Activated CD4-positive, alpha-beta memory T cell treated with anti-CD3 and anti-CD28 coated beads, Interleukin-2, amount 10 ng/mL, durations not matched to agents 7 days and 5 days (primary cell): ENCODE data around the gene LRRC52. TPM values are rescaled to one million over a fixed set of nuclear protein-coding genes. Genes with fewer than 3 reads are reported as not detected.
"Not testable (repeated sequence)": the region's sequence is repeated elsewhere in the genome, so short reads cannot be mapped to it uniquely, and the experiment has no call there.

Source experiments
- CTCF ChIA-PET: fragments of 350-600 bp; sonication (Branson Sonifier 250); formaldehyde crosslinking; loops from one replicate; lab custom pipeline; 2021; ENCODE audit warnings: antibody characterized with exemption, inconsistent platforms; lab: Charles Lee
- POLR2A ChIA-PET: fragments of 350-600 bp; sonication (Branson Sonifier 250); formaldehyde crosslinking; loops from one replicate; lab custom pipeline; 2021; ENCODE audit warnings: antibody characterized with exemption; lab: Charles Lee
- DNase-seq: peaks from one replicate; pipeline ENCODE4 v3.0.0-alpha.2; 2020
- H3K27ac Mint-ChIP-seq: one replicate; pipeline ENCODE4 v1.8.0; 2021; ENCODE audit warnings: mild to moderate bottlenecking, mixed read lengths
- H3K27me3 Mint-ChIP-seq: one replicate; pipeline ENCODE4 v1.8.0; 2021; ENCODE audit warnings: mixed read lengths
- H3K36me3 Mint-ChIP-seq: one replicate; pipeline ENCODE4 v1.8.0; 2021; ENCODE audit warnings: low read depth, mixed read lengths
- H3K4me1 Mint-ChIP-seq: one replicate; pipeline ENCODE4 v1.8.0; 2021; ENCODE audit warnings: mixed read lengths
- H3K4me3 Mint-ChIP-seq: one replicate; pipeline ENCODE4 v1.8.0; 2021; ENCODE audit warnings: mild to moderate bottlenecking, mixed read lengths
- H3K9me3 Mint-ChIP-seq: one replicate; pipeline ENCODE4 v1.8.0; 2021; ENCODE audit warnings: mixed read lengths
- total RNA-seq, 2 experiments: library from RNA; stranded (reverse); gene quantifications; one replicate each; pipeline ENCODE4 v1.2.3, GENCODE V29; 2021

LRRC52 gene
- total RNA-seq, 2 experiments from 2014 or later = not detected

- H3K27me3 Mint-ChIP-seq = peaks cover 35% of the 10 kb centered on the region
- H3K9me3 Mint-ChIP-seq = no peaks in the 10 kb centered on the region
- DNase-seq = no peak
- H3K4me3 Mint-ChIP-seq = no peak overlapping the region
- ChIA-PET POLR2A (no interaction called here), CTCF (interaction anchor here (1.1 to 1.5 kb wide), 2 partner anchors 185 to 211 kb away, joined by 3 to 6 read pairs; no protein-coding TSS in a partner anchor)
- no peaks in the 10 kb centered on the region for H3K4me1 Mint-ChIP-seq
- H3K36me3 Mint-ChIP-seq = no peaks in the 10 kb centered on the region
- no peak overlapping the region for H3K27ac Mint-ChIP-seq
Observed at GRCh38 chr1:165577707-165578106, 33.9 kb downstream of the LRRC52 start.

- no peak overlapping the region for H3K27ac Mint-ChIP-seq
- no peaks in the 10 kb centered on the region for H3K4me1 Mint-ChIP-seq
- H3K36me3 Mint-ChIP-seq = no peaks in the 10 kb centered on the region
- no peak for DNase-seq
- H3K9me3 Mint-ChIP-seq = no peaks in the 10 kb centered on the region
- H3K27me3 Mint-ChIP-seq = peaks cover 32% of the 10 kb centered on the region
- POLR2A ChIA-PET = no interaction called here
- CTCF ChIA-PET = no interaction called here
- no peak overlapping the region for H3K4me3 Mint-ChIP-seq
Observed at GRCh38 chr1:165580931-165581871, 37.4 kb downstream of the LRRC52 start.

GRCh38 chr1:165581926-165582325 lies 38.1 kb downstream of the LRRC52 start:
- Mint-ChIP-seq H3K9me3 (no peaks in the 10 kb centered on the region), H3K27me3 (peaks cover 29% of the 10 kb centered on the region), H3K36me3 (no peaks in the 10 kb centered on the region), H3K4me3 (no peak overlapping the region), H3K27ac (no peak overlapping the region), H3K4me1 (no peaks in the 10 kb centered on the region)
- ChIA-PET CTCF (no interaction called here), POLR2A (no interaction called here)
- no peak for DNase-seq

GRCh38 chr1:165586398-165586797 lies 42.6 kb downstream of the LRRC52 start:
- no peaks in the 10 kb centered on the region for H3K9me3 Mint-ChIP-seq
- no peak overlapping the region for H3K27ac Mint-ChIP-seq
- H3K4me1 Mint-ChIP-seq = no peaks in the 10 kb centered on the region
- CTCF ChIA-PET = interaction anchor here (1.2 to 1.6 kb wide), 3 partner anchors 181 to 194 kb away, joined by 3 to 4 read pairs (median 3); no protein-coding TSS in a partner anchor
- POLR2A ChIA-PET = interaction anchor here (0.9 kb wide), 1 partner anchor 181 kb away, joined by 3 read pairs; no protein-coding TSS in a partner anchor
- H3K27me3 Mint-ChIP-seq = peaks cover 56% of the 10 kb centered on the region
- H3K4me3 Mint-ChIP-seq = no peak overlapping the region
- no peaks in the 10 kb centered on the region for H3K36me3 Mint-ChIP-seq
- no peak for DNase-seq

- ChIA-PET CTCF (interaction anchor here (0.7 to 4.6 kb wide), 10 partner anchors 7 to 341 kb away, joined by 3 to 96 read pairs (median 8); no protein-coding TSS in a partner anchor), POLR2A (interaction anchor here (2.6 kb wide), 1 partner anchor 199 kb away, joined by 12 read pairs; no protein-coding TSS in a partner anchor)
- H3K27ac Mint-ChIP-seq, H3K9me3 Mint-ChIP-seq, DNase-seq, H3K4me1 Mint-ChIP-seq, H3K36me3 Mint-ChIP-seq, H3K4me3 Mint-ChIP-seq: not testable (repeated sequence)
- H3K27me3 Mint-ChIP-seq = peaks cover 70% of the 10 kb centered on the region
Observed at GRCh38 chr1:165591391-165591790, 47.6 kb downstream of the LRRC52 start.

- no peaks in the 10 kb centered on the region for H3K36me3 Mint-ChIP-seq
- peak; percentile 78 for DNase-seq
- peaks cover 22% of the 10 kb centered on the region for H3K4me1 Mint-ChIP-seq
- CTCF ChIA-PET = interaction anchor here (1.0 to 4.6 kb wide), 18 partner anchors 9 to 335 kb away, joined by 3 to 96 read pairs (median 6); no protein-coding TSS in a partner anchor
- no peak overlapping the region for H3K27ac Mint-ChIP-seq
- no peak overlapping the region for H3K4me3 Mint-ChIP-seq
- POLR2A ChIA-PET = interaction anchor here (1.0 to 2.6 kb wide), 3 partner anchors 25 to 200 kb away, joined by 3 to 12 read pairs (median 3); no protein-coding TSS in a partner anchor
- H3K27me3 Mint-ChIP-seq = peaks cover 67% of the 10 kb centered on the region
- H3K9me3 Mint-ChIP-seq = no peaks in the 10 kb centered on the region
Observed at GRCh38 chr1:165592945-165593823, 49.4 kb downstream of the LRRC52 start.

- H3K27me3 Mint-ChIP-seq = peaks cover 50% of the 10 kb centered on the region
- POLR2A ChIA-PET = no interaction called here
- DNase-seq = no peak
- H3K4me3 Mint-ChIP-seq = no peak overlapping the region
- no peak overlapping the region for H3K27ac Mint-ChIP-seq
- peaks cover 37% of the 10 kb centered on the region for H3K4me1 Mint-ChIP-seq
- CTCF ChIA-PET = interaction anchor here (1.6 to 8.6 kb wide), 2 partner anchors 201 to 319 kb away, joined by 3 to 86 read pairs; no protein-coding TSS in a partner anchor
- no peaks in the 10 kb centered on the region for H3K9me3 Mint-ChIP-seq
- H3K36me3 Mint-ChIP-seq = no peaks in the 10 kb centered on the region
Observed at GRCh38 chr1:165595246-165595938, 51.6 kb downstream of the LRRC52 start.

GRCh38 chr1:165597883-165598675 lies 54.3 kb downstream of the LRRC52 start:
- Mint-ChIP-seq H3K27me3 (peaks cover 33% of the 10 kb centered on the region), H3K27ac (peak overlapping the region; percentile 76), H3K36me3 (no peaks in the 10 kb centered on the region), H3K9me3 (no peaks in the 10 kb centered on the region), H3K4me1 (peaks cover 34% of the 10 kb centered on the region), H3K4me3 (peak overlapping the region; percentile 85)
- peak; percentile 95 for DNase-seq
- ChIA-PET POLR2A (interaction anchor here (1.0 to 1.5 kb wide), 8 partner anchors 49 to 205 kb away, joined by 3 to 16 read pairs (median 4); partner anchors contain the start of genes ALDH9A1 and TMCO1), CTCF (interaction anchor here (0.5 to 8.6 kb wide), 12 partner anchors 100 to 340 kb away, joined by 3 to 86 read pairs (median 4); partner anchors contain the start of genes ALDH9A1 and TMCO1)

GRCh38 chr1:165598676-165599059 lies 54.9 kb downstream of the LRRC52 start:
- peak overlapping the region; percentile 85 for H3K4me3 Mint-ChIP-seq
- no peaks in the 10 kb centered on the region for H3K9me3 Mint-ChIP-seq
- ChIA-PET CTCF (interaction anchor here (0.5 to 8.6 kb wide), 13 partner anchors 20 to 330 kb away, joined by 3 to 86 read pairs (median 4); partner anchors contain the start of genes ALDH9A1, MGST3 and TMCO1), POLR2A (interaction anchor here (1.0 to 2.0 kb wide), 7 partner anchors 32 to 205 kb away, joined by 3 to 16 read pairs (median 4); partner anchors contain the start of genes ALDH9A1, MGST3 and TMCO1)
- H3K4me1 Mint-ChIP-seq = peaks cover 33% of the 10 kb centered on the region
- H3K27me3 Mint-ChIP-seq = peaks cover 27% of the 10 kb centered on the region
- no peaks in the 10 kb centered on the region for H3K36me3 Mint-ChIP-seq
- no peak for DNase-seq
- H3K27ac Mint-ChIP-seq = peak overlapping the region; percentile 76

GRCh38 chr1:165600793-165601192 lies 57.0 kb downstream of the LRRC52 start:
- ChIA-PET POLR2A (interaction anchor here (1.0 to 2.0 kb wide), 2 partner anchors 29 to 97 kb away, joined by 5 to 6 read pairs; partner anchors contain the start of genes ALDH9A1 and MGST3), CTCF (interaction anchor here (0.6 to 8.6 kb wide), 27 partner anchors 10 to 324 kb away, joined by 3 to 86 read pairs (median 5); partner anchors contain the start of genes ALDH9A1, MGST3 and TMCO1)
- H3K4me1 Mint-ChIP-seq = peaks cover 33% of the 10 kb centered on the region
- no peak overlapping the region for H3K27ac Mint-ChIP-seq
- no peaks in the 10 kb centered on the region for H3K9me3 Mint-ChIP-seq
- no peak overlapping the region for H3K4me3 Mint-ChIP-seq
- DNase-seq = no peak
- H3K27me3 Mint-ChIP-seq = peaks cover 12% of the 10 kb centered on the region
- no peaks in the 10 kb centered on the region for H3K36me3 Mint-ChIP-seq

- Mint-ChIP-seq H3K27me3 (peaks cover 5% of the 10 kb centered on the region), H3K9me3 (no peaks in the 10 kb centered on the region), H3K4me3 (no peak overlapping the region), H3K36me3 (no peaks in the 10 kb centered on the region), H3K4me1 (peaks cover 14% of the 10 kb centered on the region), H3K27ac (no peak overlapping the region)
- DNase-seq = no peak
- ChIA-PET POLR2A (interaction anchor here (1.0 kb wide), 1 partner anchor 94 kb away, joined by 3 read pairs; no protein-coding TSS in a partner anchor), CTCF (interaction anchor here (0.6 to 8.1 kb wide), 3 partner anchors 94 to 310 kb away, joined by 3 to 85 read pairs (median 7); partner anchors contain the start of gene ALDH9A1)
Observed at GRCh38 chr1:165603810-165604209, 60.0 kb downstream of the LRRC52 start.
